ENCODE results near the gene CILP2. TPM values are rescaled to one million over a fixed set of nuclear protein-coding genes. Genes with fewer than 3 reads are reported as not detected.

CILP2 gene
- total RNA-seq, 1 experiment from 2014 or later: 0.77 TPM

DNA sequence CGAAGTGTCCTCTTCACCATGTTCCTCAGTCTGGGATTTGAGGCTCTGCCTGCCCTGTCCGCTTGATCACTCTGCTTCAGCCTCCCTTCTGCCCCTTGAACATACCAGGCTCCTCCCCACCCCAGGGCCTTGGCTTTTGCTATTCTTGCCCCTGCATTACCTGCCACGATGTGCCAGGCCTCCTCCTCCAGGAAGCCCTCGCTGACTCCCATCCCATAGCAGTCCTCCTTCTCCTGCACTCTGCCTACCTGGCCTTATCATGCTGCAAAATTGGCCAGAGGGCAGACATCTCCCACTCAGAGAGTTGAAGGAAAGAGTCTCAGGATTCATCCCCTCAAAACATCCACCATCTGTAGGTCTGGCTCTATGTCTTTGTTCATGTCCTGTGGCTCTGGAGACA, 7.2 kb upstream of the CILP2 start:
- Histone ChIP-seq H3K9me3 (ENCODE audit: low read depth, low read length, poor library complexity, severe bottlenecking) (no peaks in the 10 kb centered on the region), H3K4me1 (ENCODE audit: insufficient read depth, low read length, poor library complexity, severe bottlenecking) (no peaks in the 10 kb centered on the region), H3K27me3 (replicated peaks; ENCODE audit: insufficient read depth, low read depth, low read length, poor library complexity) (no peaks in the 10 kb centered on the region), H3K27ac (ENCODE audit: low read depth, low read length, poor library complexity, severe bottlenecking) (no peak overlapping the region), H3K36me3 (ENCODE audit: insufficient read depth, low read length, poor library complexity, severe bottlenecking) (peaks cover 8% of the 10 kb centered on the region), H3K4me3 (ENCODE audit: low read depth, low read length, poor library complexity, severe bottlenecking) (no peak overlapping the region)
- BruUV-seq (replicated peaks): no TSS peak
- TF ChIP-seq, protein P1, sequence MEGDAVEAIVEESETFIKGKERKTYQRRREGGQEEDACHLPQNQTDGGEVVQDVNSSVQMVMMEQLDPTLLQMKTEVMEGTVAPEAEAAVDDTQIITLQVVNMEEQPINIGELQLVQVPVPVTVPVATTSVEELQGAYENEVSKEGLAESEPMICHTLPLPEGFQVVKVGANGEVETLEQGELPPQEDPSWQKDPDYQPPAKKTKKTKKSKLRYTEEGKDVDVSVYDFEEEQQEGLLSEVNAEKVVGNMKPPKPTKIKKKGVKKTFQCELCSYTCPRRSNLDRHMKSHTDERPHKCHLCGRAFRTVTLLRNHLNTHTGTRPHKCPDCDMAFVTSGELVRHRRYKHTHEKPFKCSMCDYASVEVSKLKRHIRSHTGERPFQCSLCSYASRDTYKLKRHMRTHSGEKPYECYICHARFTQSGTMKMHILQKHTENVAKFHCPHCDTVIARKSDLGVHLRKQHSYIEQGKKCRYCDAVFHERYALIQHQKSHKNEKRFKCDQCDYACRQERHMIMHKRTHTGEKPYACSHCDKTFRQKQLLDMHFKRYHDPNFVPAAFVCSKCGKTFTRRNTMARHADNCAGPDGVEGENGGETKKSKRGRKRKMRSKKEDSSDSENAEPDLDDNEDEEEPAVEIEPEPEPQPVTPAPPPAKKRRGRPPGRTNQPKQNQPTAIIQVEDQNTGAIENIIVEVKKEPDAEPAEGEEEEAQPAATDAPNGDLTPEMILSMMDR (conservative IDR thresholded peaks at IDR 0.05; ENCODE audit: low read depth, low read length): no peak
- TF ChIP-seq EZH2 (IDR thresholded peaks at IDR 0.05; ENCODE audit: borderline replicate concordance, low read depth, low read length, poor library complexity, severe bottlenecking): no peak
- no peak for DNase-seq (ENCODE audit: low spot score)
- POLR2A ChIA-PET (ENCODE audit: low non-redundant PET): interaction anchor here (0.6 kb wide), 1 partner anchor 553 kb away, joined by 19 read pairs; no protein-coding TSS in a partner anchor
- CTCF ChIA-PET: interaction anchor here (0.6 kb wide), 2 partner anchors 15 to 1614 kb away, joined by 3 read pairs; partner anchors contain the start of gene NDUFA13
- intact Hi-C loops (cut with micrococcal nuclease; ENCODE audit: unreplicated experiment): no loop called here

GRCh38 chr19:19531951-19532805, 5.9 kb upstream of the CILP2 start:
- ChIA-PET CTCF (interaction anchor here (0.7 to 1.2 kb wide), 5 partner anchors 19 to 104 kb away, joined by 3 to 5 read pairs (median 4); no protein-coding TSS in a partner anchor), POLR2A (ENCODE audit: low non-redundant PET) (interaction anchor here (0.5 to 0.6 kb wide), 2 partner anchors 130 to 1096 kb away, joined by 4 to 8 read pairs; no protein-coding TSS in a partner anchor)
- intact Hi-C loops (cut with micrococcal nuclease; ENCODE audit: unreplicated experiment): loop anchor here (1.0 to 2.0 kb wide), 2 partner anchors 111 to 427 kb away; partner anchors contain the start of gene GMIP
- H3K27me3 ChIP-seq (replicated peaks; ENCODE audit: insufficient read depth, low read depth, low read length, poor library complexity): no peaks in the 10 kb centered on the region
- no peaks in the 10 kb centered on the region for H3K4me1 ChIP-seq (ENCODE audit: insufficient read depth, low read length, poor library complexity, severe bottlenecking)
- TF ChIP-seq, protein P1 (conservative IDR thresholded peaks at IDR 0.05; ENCODE audit: low read depth, low read length): peak; percentile 98
- no peak for TF ChIP-seq EZH2 (IDR thresholded peaks at IDR 0.05; ENCODE audit: borderline replicate concordance, low read depth, low read length, poor library complexity, severe bottlenecking)
- peak; percentile 84 for DNase-seq (ENCODE audit: low spot score)
- TSS peak; percentile 11 for BruUV-seq (replicated peaks)
- no peaks in the 10 kb centered on the region for H3K9me3 ChIP-seq (ENCODE audit: low read depth, low read length, poor library complexity, severe bottlenecking)
- H3K4me3 ChIP-seq (ENCODE audit: low read depth, low read length, poor library complexity, severe bottlenecking): no peak overlapping the region
- H3K27ac ChIP-seq (ENCODE audit: low read depth, low read length, poor library complexity, severe bottlenecking): no peak overlapping the region
- peaks cover 2% of the 10 kb centered on the region for H3K36me3 ChIP-seq (ENCODE audit: insufficient read depth, low read length, poor library complexity, severe bottlenecking)

GRCh38 chr19:19532806-19533701, 5.0 kb upstream of the CILP2 start:
- Histone ChIP-seq H3K27me3 (replicated peaks; ENCODE audit: insufficient read depth, low read depth, low read length, poor library complexity) (no peaks in the 10 kb centered on the region), H3K27ac (ENCODE audit: low read depth, low read length, poor library complexity, severe bottlenecking) (no peak overlapping the region), H3K9me3 (ENCODE audit: low read depth, low read length, poor library complexity, severe bottlenecking) (no peaks in the 10 kb centered on the region), H3K4me1 (ENCODE audit: insufficient read depth, low read length, poor library complexity, severe bottlenecking) (peaks cover 2% of the 10 kb centered on the region), H3K4me3 (ENCODE audit: low read depth, low read length, poor library complexity, severe bottlenecking) (no peak overlapping the region), H3K36me3 (ENCODE audit: insufficient read depth, low read length, poor library complexity, severe bottlenecking) (no peaks in the 10 kb centered on the region)
- ChIA-PET CTCF (interaction anchor here (1.1 to 1.2 kb wide), 3 partner anchors 20 to 103 kb away, joined by 3 to 5 read pairs (median 4); no protein-coding TSS in a partner anchor), POLR2A (ENCODE audit: low non-redundant PET) (interaction anchor here (0.5 kb wide), 1 partner anchor 1097 kb away, joined by 4 read pairs; no protein-coding TSS in a partner anchor)
- TF ChIP-seq, protein P1 (conservative IDR thresholded peaks at IDR 0.05; ENCODE audit: low read depth, low read length): no peak
- TF ChIP-seq EZH2 (IDR thresholded peaks at IDR 0.05; ENCODE audit: borderline replicate concordance, low read depth, low read length, poor library complexity, severe bottlenecking): no peak
- DNase-seq (ENCODE audit: low spot score): no peak
- BruUV-seq (replicated peaks): no TSS peak
- intact Hi-C loops (cut with micrococcal nuclease; ENCODE audit: unreplicated experiment): loop anchor here (1.0 to 2.0 kb wide), 2 partner anchors 110 to 426 kb away; partner anchors contain the start of gene GMIP
